ENCODE data around the gene MOB3A. TPM values are rescaled to one million over a fixed set of nuclear protein-coding genes. Genes with fewer than 3 reads are reported as not detected.

The MOB3A gene
- total RNA-seq, 2 experiments from 2014 or later: 96.4 to 97.3 TPM

GRCh38 chr19:2120821-2121220 lies 24.7 kb upstream of the MOB3A start:
- no peak for TF ChIP-seq CTCF (IDR thresholded peaks at IDR 0.05)
- Mint-ChIP-seq H3K9me3 (no peaks in the 10 kb centered on the region), H3K27me3 (no peaks in the 10 kb centered on the region), H3K36me3 (ENCODE audit: low read depth) (peaks cover 48% of the 10 kb centered on the region), H3K4me1 (ENCODE audit: low read depth) (no peaks in the 10 kb centered on the region), H3K27ac (no peak overlapping the region), H3K4me3 (no peak overlapping the region)
- Histone ChIP-seq H3K36me3 (ENCODE audit: insufficient read depth, low read length) (peaks cover 85% of the 10 kb centered on the region), H3K27ac (ENCODE audit: low read depth in 1 of 2, low read length in 2 of 2) (no peak overlapping the region), H3K4me1 (ENCODE audit: insufficient read depth, low read length) (no peaks in the 10 kb centered on the region), H3K9me3 (ENCODE audit: control insufficient read depth in 1 of 2, insufficient read depth in 1 of 2, low read length in 2 of 2) (no peaks in the 10 kb centered on the region), H3K27me3 (ENCODE audit: control insufficient read depth in 1 of 2, insufficient read depth in 2 of 2, low read length in 2 of 2) (no peaks in the 10 kb centered on the region), H3K4me3 (ENCODE audit: low read length) (no peak overlapping the region)
- ChIA-PET POLR2A (no interaction called here), CTCF (no interaction called here)
- DNase-seq (no peak), ATAC-seq (ENCODE audit: poor library complexity) (no peak)
- intact Hi-C loops (cut with DNase I, micrococcal nuclease): no loop called here

GRCh38 chr19:2119921-2120785 lies 24.0 kb upstream of the MOB3A start:
- Mint-ChIP-seq H3K27me3 (no peaks in the 10 kb centered on the region), H3K4me3 (no peak overlapping the region), H3K9me3 (no peaks in the 10 kb centered on the region), H3K36me3 (ENCODE audit: low read depth) (peaks cover 51% of the 10 kb centered on the region), H3K27ac (no peak overlapping the region), H3K4me1 (ENCODE audit: low read depth) (no peaks in the 10 kb centered on the region)
- Histone ChIP-seq H3K36me3 (ENCODE audit: insufficient read depth, low read length) (peaks cover 86% of the 10 kb centered on the region), H3K4me3 (ENCODE audit: low read length) (no peak overlapping the region), H3K27ac (ENCODE audit: low read depth in 1 of 2, low read length in 2 of 2) (no peak overlapping the region), H3K4me1 (ENCODE audit: insufficient read depth, low read length) (no peaks in the 10 kb centered on the region), H3K9me3 (ENCODE audit: control insufficient read depth in 1 of 2, insufficient read depth in 1 of 2, low read length in 2 of 2) (no peaks in the 10 kb centered on the region), H3K27me3 (ENCODE audit: control insufficient read depth in 1 of 2, insufficient read depth in 2 of 2, low read length in 2 of 2) (no peaks in the 10 kb centered on the region)
- TF ChIP-seq CTCF (IDR thresholded peaks at IDR 0.05): no peak
- POLR2A ChIA-PET: no interaction called here
- DNase-seq (no peak), ATAC-seq (ENCODE audit: poor library complexity) (no peak)
- intact Hi-C loops (cut with DNase I, micrococcal nuclease): no loop called here
- CTCF ChIA-PET: interaction anchor here (0.6 kb wide), 1 partner anchor 120 kb away, joined by 4 read pairs; no protein-coding TSS in a partner anchor

GRCh38 chr19:2118438-2118837 lies 22.3 kb upstream of the MOB3A start:
- Histone ChIP-seq H3K9me3 (ENCODE audit: control insufficient read depth in 1 of 2, insufficient read depth in 1 of 2, low read length in 2 of 2) (no peaks in the 10 kb centered on the region), H3K4me1 (ENCODE audit: insufficient read depth, low read length) (no peaks in the 10 kb centered on the region), H3K27ac (ENCODE audit: low read depth in 1 of 2, low read length in 2 of 2) (no peak overlapping the region), H3K4me3 (ENCODE audit: low read length) (no peak overlapping the region), H3K27me3 (ENCODE audit: control insufficient read depth in 1 of 2, insufficient read depth in 2 of 2, low read length in 2 of 2) (no peaks in the 10 kb centered on the region), H3K36me3 (ENCODE audit: insufficient read depth, low read length) (peaks cover 93% of the 10 kb centered on the region)
- ChIA-PET POLR2A (no interaction called here), CTCF (no interaction called here)
- peaks cover 56% of the 10 kb centered on the region for H3K36me3 Mint-ChIP-seq (ENCODE audit: low read depth)
- H3K4me3 Mint-ChIP-seq: no peak overlapping the region
- no peak overlapping the region for H3K27ac Mint-ChIP-seq
- intact Hi-C loops (cut with DNase I, micrococcal nuclease): no loop called here
- TF ChIP-seq CTCF (IDR thresholded peaks at IDR 0.05): no peak
- no peaks in the 10 kb centered on the region for H3K9me3 Mint-ChIP-seq
- ATAC-seq (ENCODE audit: poor library complexity): no peak
- no peaks in the 10 kb centered on the region for H3K27me3 Mint-ChIP-seq
- DNase-seq: no peak
- H3K4me1 Mint-ChIP-seq (ENCODE audit: low read depth): no peaks in the 10 kb centered on the region
